Upper lobe of left lung (tissue), 6 donors: ENCODE data around the gene APOC1. TPM values are rescaled to one million over a fixed set of nuclear protein-coding genes. Genes with fewer than 3 reads are reported as not detected.
"Not testable (repeated sequence)": the region's sequence is repeated elsewhere in the genome, so short reads cannot be mapped to it uniquely, and the experiment has no call there.

ENCODE experiments used
- ATAC-seq, 2 donors: fragments of 200-7000 bp; cut with Tn5 transposase; one replicate each; pipeline ENCODE4 v1.9.1; 2022; ENCODE audit warnings: mild to moderate bottlenecking in 2 of 2, moderate library complexity in 2 of 2; ENCODE audit not compliant: low FRiP score in 2 of 2
- DNase-seq, 2 donors: peaks; one replicate each; pipeline ENCODE4 v3.0.0-alpha.2; 2019 to 2020
- H3K27ac ChIP-seq, 4 donors: fragments of 200-600 bp; sonication (generic); one replicate each; pipeline ENCODE4 v1.5.1; 2016 to 2019
- H3K27me3 ChIP-seq, 4 donors: fragments of 200-600 bp; sonication (generic); one replicate each; pipeline ENCODE4 v1.5.1; 2017 to 2019
- H3K36me3 ChIP-seq, 4 donors: fragments of 200-600 bp; sonication (generic); one replicate each; pipeline ENCODE4 v1.5.1; 2016 to 2019
- H3K4me1 ChIP-seq, 4 donors: fragments of 200-600 bp; sonication (generic); one replicate each; pipeline ENCODE4 v1.5.1; 2018 to 2019
- H3K4me3 ChIP-seq, 4 donors: fragments of 200-600 bp; sonication (generic); one replicate each; pipeline ENCODE4 v1.5.1; 2017 to 2019; ENCODE audit warnings: mild to moderate bottlenecking in 2 of 4, moderate library complexity in 1 of 4
- H3K9me3 ChIP-seq, 4 donors: fragments of 200-600 bp; sonication (generic); one replicate each; pipeline ENCODE4 v1.5.1; 2018 to 2019
- EP300 ChIP-seq, 4 donors: sonication (generic); formaldehyde crosslinking; IDR thresholded peaks; one replicate each; pipeline ENCODE4 v1.5.1; 2017; ENCODE audit warnings: antibody characterized with exemption in 4 of 4, control low read depth in 2 of 4
- POLR2A ChIP-seq, 4 donors: fragments of 450-650 bp; IDR thresholded peaks; one replicate each; pipeline ENCODE4 v1.5.1; 2016 to 2017; ENCODE audit warnings: antibody characterized with exemption in 4 of 4, mild to moderate bottlenecking in 2 of 4
- POLR2AphosphoS5 ChIP-seq, 2 donors: sonication (generic); formaldehyde crosslinking; IDR thresholded peaks; one replicate each; pipeline ENCODE4 v1.5.1; 2017; ENCODE audit warnings: antibody characterized with exemption in 2 of 2
- WGBS, 2 donors: methylation state at CpG; one replicate each; pipeline ENCODE4 v1.1.5; 2017 to 2018; 5-methylcytosine and 5-hydroxymethylcytosine counted together
- total RNA-seq, 6 donors: library from RNA; depleted of rRNA in 4 of 6; stranded (reverse); fragments of >200 nt in 4 of 6; gene quantifications; one replicate each; pipeline versions ENCODE4 v1.1.0 to v1.2.1, GENCODE V29; 2016 to 2021
- TF ChIP-seq, protein P1 (sequence below), 6 experiments: fragments of 450-650 bp in 4 of 6; fragments of 200-600 bp in 2 of 6; sonication (generic) in 2 of 6; IDR thresholded peaks; one replicate each; pipeline ENCODE4 v1.5.1; 2016 to 2019; ENCODE audit warnings: antibody characterized with exemption in 6 of 6
- donor health status: DM: no; HTN: no; CAD: no; lungs with moderate emphysema.
- donor health status: DM: no; HTN: yes; CAD: no; lungs with severe emphysema.

The APOC1 gene
- total RNA-seq, 6 donors from 2014 or later: 186 to 754 (median 527) TPM

DNA sequence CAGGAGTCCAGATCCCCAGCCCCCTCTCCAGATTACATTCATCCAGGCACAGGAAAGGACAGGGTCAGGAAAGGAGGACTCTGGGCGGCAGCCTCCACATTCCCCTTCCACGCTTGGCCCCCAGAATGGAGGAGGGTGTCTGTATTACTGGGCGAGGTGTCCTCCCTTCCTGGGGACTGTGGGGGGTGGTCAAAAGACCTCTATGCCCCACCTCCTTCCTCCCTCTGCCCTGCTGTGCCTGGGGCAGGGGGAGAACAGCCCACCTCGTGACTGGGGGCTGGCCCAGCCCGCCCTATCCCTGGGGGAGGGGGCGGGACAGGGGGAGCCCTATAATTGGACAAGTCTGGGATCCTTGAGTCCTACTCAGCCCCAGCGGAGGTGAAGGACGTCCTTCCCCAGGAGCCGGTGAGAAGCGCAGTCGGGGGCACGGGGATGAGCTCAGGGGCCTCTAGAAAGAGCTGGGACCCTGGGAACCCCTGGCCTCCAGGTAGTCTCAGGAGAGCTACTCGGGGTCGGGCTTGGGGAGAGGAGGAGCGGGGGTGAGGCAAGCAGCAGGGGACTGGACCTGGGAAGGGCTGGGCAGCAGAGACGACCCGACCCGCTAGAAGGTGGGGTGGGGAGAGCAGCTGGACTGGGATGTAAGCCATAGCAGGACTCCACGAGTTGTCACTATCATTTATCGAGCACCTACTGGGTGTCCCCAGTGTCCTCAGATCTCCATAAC lies 8.8 kb upstream of the APOC1 start, which contains the start of gene APOE:
TSS of gene APOE (plus strand) at position 360 of the 724 bp plus-strand sequence. CDS start 829 bp downstream, outside the sequence.
- DNase-seq (no peak), ATAC-seq (peak in 1 of 2 donors; percentile 2)
- Histone ChIP-seq H3K4me1 (peaks cover 6 to 30% (median 7%) of the 10 kb centered on the region in 4 donors), H3K27ac (peak within 1 kb of the TSS in 2 of 4 donors; percentile 36 to 79), H3K36me3 (peaks cover 7 to 27% (median 24%) of the 10 kb centered on the region in 4 donors), H3K4me3 (peak within 1 kb of the TSS in 3 of 4 donors; percentile 29 to 47 (median 37)), H3K9me3 (no peaks in the 10 kb centered on the region), H3K27me3 (peaks cover 0 to 15% (median 3%) of the 10 kb centered on the region in 4 donors)
- 5 to 6% methylated on average over 14 to 20 of the region's 20 CpGs for WGBS, 2 donors
- TF ChIP-seq POLR2A (IDR thresholded peaks at IDR 0.05): peak in 1 of 4 donors; percentile 77
- TF ChIP-seq POLR2AphosphoS5 (IDR thresholded peaks at IDR 0.05): no peak

- ATAC-seq (no peak), DNase-seq (no peak)
- H3K27ac ChIP-seq: peak overlapping the region in 1 of 4 donors; percentile 15
- no peaks in the 10 kb centered on the region for H3K9me3 ChIP-seq
- peaks cover 0 to 15% (median 3%) of the 10 kb centered on the region in 4 donors for H3K27me3 ChIP-seq
- H3K4me1 ChIP-seq: peaks cover 6 to 41% (median 15%) of the 10 kb centered on the region in 4 donors
- H3K36me3 ChIP-seq: peaks cover 0 to 8% (median 7%) of the 10 kb centered on the region in 4 donors
- peak overlapping the region in 1 of 4 donors; percentile 47 for H3K4me3 ChIP-seq
- TF ChIP-seq, protein P1, sequence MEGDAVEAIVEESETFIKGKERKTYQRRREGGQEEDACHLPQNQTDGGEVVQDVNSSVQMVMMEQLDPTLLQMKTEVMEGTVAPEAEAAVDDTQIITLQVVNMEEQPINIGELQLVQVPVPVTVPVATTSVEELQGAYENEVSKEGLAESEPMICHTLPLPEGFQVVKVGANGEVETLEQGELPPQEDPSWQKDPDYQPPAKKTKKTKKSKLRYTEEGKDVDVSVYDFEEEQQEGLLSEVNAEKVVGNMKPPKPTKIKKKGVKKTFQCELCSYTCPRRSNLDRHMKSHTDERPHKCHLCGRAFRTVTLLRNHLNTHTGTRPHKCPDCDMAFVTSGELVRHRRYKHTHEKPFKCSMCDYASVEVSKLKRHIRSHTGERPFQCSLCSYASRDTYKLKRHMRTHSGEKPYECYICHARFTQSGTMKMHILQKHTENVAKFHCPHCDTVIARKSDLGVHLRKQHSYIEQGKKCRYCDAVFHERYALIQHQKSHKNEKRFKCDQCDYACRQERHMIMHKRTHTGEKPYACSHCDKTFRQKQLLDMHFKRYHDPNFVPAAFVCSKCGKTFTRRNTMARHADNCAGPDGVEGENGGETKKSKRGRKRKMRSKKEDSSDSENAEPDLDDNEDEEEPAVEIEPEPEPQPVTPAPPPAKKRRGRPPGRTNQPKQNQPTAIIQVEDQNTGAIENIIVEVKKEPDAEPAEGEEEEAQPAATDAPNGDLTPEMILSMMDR (IDR thresholded peaks at IDR 0.05): no peak
- no peak for TF ChIP-seq EP300 (IDR thresholded peaks at IDR 0.05)
- WGBS, 2 donors: 92 to 93% methylated on average over 6 to 11 of the region's 12 CpGs
Measured at GRCh38 chr19:44907613-44908012, 6.8 kb upstream of the APOC1 start.

DNA sequence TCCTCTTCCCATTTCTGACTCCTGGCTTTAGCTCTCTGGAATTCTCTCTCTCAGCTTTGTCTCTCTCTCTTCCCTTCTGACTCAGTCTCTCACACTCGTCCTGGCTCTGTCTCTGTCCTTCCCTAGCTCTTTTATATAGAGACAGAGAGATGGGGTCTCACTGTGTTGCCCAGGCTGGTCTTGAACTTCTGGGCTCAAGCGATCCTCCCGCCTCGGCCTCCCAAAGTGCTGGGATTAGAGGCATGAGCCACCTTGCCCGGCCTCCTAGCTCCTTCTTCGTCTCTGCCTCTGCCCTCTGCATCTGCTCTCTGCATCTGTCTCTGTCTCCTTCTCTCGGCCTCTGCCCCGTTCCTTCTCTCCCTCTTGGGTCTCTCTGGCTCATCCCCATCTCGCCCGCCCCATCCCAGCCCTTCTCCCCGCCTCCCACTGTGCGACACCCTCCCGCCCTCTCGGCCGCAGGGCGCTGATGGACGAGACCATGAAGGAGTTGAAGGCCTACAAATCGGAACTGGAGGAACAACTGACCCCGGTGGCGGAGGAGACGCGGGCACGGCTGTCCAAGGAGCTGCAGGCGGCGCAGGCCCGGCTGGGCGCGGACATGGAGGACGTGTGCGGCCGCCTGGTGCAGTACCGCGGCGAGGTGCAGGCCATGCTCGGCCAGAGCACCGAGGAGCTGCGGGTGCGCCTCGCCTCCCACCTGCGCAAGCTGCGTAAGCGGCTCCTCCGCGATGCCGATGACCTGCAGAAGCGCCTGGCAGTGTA lies 6.2 kb upstream of the APOC1 start:
- Histone ChIP-seq H3K9me3 (no peaks in the 10 kb centered on the region), H3K4me1 (peaks cover 8 to 40% (median 17%) of the 10 kb centered on the region in 4 donors), H3K27me3 (peaks cover 0 to 15% (median 3%) of the 10 kb centered on the region in 4 donors), H3K4me3 (peak overlapping the region in 1 of 4 donors; percentile 47), H3K27ac (peak overlapping the region in 1 of 4 donors; percentile 15), H3K36me3 (peaks cover 0 to 1% (median under 1%) of the 10 kb centered on the region in 4 donors)
- no peak for TF ChIP-seq POLR2AphosphoS5 (IDR thresholded peaks at IDR 0.05)
- TF ChIP-seq EP300 (IDR thresholded peaks at IDR 0.05): no peak
- TF ChIP-seq POLR2A (IDR thresholded peaks at IDR 0.05): no peak
- TF ChIP-seq, protein P1 (IDR thresholded peaks at IDR 0.05): no peak
- DNase-seq (no peak), ATAC-seq (no peak)
- 93 to 95% methylated on average over 37 to 46 of the region's 46 CpGs for WGBS, 2 donors

DNA sequence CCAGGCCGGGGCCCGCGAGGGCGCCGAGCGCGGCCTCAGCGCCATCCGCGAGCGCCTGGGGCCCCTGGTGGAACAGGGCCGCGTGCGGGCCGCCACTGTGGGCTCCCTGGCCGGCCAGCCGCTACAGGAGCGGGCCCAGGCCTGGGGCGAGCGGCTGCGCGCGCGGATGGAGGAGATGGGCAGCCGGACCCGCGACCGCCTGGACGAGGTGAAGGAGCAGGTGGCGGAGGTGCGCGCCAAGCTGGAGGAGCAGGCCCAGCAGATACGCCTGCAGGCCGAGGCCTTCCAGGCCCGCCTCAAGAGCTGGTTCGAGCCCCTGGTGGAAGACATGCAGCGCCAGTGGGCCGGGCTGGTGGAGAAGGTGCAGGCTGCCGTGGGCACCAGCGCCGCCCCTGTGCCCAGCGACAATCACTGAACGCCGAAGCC lies 5.6 kb upstream of the APOC1 start:
- no peak overlapping the region for H3K4me3 ChIP-seq
- H3K36me3 ChIP-seq: no peaks in the 10 kb centered on the region
- 90 to 95% methylated on average over 2 to 42 of the region's 44 CpGs for WGBS, 2 donors
- peak in 1 of 2 donors; percentile 83 for DNase-seq
- TF ChIP-seq EP300 (IDR thresholded peaks at IDR 0.05): no peak
- TF ChIP-seq POLR2AphosphoS5 (IDR thresholded peaks at IDR 0.05): no peak
- TF ChIP-seq, protein P1 (IDR thresholded peaks at IDR 0.05): no peak
- TF ChIP-seq POLR2A (IDR thresholded peaks at IDR 0.05): peak in 1 of 4 donors; percentile 21
- peaks cover 0 to 15% (median 3%) of the 10 kb centered on the region in 4 donors for H3K27me3 ChIP-seq
- H3K9me3 ChIP-seq: no peaks in the 10 kb centered on the region
- no peak for ATAC-seq
- peaks cover 8 to 34% (median 18%) of the 10 kb centered on the region in 4 donors for H3K4me1 ChIP-seq
- no peak overlapping the region for H3K27ac ChIP-seq

GRCh38 chr19:44909775-44910174 lies 4.6 kb upstream of the APOC1 start:
- Histone ChIP-seq H3K27me3 (peaks cover 0 to 12% (median 3%) of the 10 kb centered on the region in 4 donors), H3K4me1 (peaks cover 8 to 41% (median 24%) of the 10 kb centered on the region in 4 donors), H3K4me3 (peak overlapping the region in 1 of 4 donors; percentile 3), H3K36me3 (no peaks in the 10 kb centered on the region), H3K27ac (peak overlapping the region in 1 of 4 donors; percentile 5), H3K9me3 (no peaks in the 10 kb centered on the region)
- DNase-seq (no peak), ATAC-seq (no peak)
- TF ChIP-seq POLR2AphosphoS5 (IDR thresholded peaks at IDR 0.05) (no peak), EP300 (IDR thresholded peaks at IDR 0.05) (no peak), POLR2A (IDR thresholded peaks at IDR 0.05) (no peak)
- TF ChIP-seq, protein P1 (IDR thresholded peaks at IDR 0.05): no peak
- 83 to 84% methylated on average over 3 to 5 of the region's 5 CpGs for WGBS, 2 donors

DNA sequence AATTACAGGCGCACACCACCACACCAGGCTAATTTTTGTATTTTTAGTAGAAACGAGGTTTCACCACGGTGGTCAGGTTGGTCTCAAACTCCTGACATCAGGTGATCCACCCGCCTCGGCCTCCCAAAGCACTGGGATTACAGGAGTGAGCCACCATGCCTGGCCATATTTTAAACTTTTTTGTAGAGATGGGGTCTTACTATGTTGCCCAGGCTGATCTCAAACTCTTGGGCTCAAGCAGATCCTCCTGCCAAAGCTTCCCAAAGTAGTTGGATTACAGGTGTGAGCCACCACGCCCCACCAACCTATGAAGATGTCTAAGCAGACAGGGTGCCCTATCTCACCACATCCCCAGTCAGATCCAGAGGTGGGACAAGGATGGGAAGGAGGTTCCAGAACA lies 2.5 kb upstream of the APOC1 start:
- H3K27ac ChIP-seq: peak overlapping the region in 1 of 4 donors; percentile 80
- 95 to 98% methylated on average over 6 of the region's 6 CpGs for WGBS, 2 donors

More for the DNA sequence above, 2.5 kb upstream of the APOC1 start:
- not testable (repeated sequence) for H3K27me3 ChIP-seq, H3K36me3 ChIP-seq, H3K9me3 ChIP-seq, DNase-seq, ATAC-seq, H3K4me3 ChIP-seq
- H3K4me1 ChIP-seq: peaks cover 2 to 20% (median 20%) of the 10 kb centered on the region in 4 donors
